Panc1 (cell line): ENCODE data around the gene CCDC69. TPM values are rescaled to one million over a fixed set of nuclear protein-coding genes. Genes with fewer than 3 reads are reported as not detected.

ENCODE experiments used
- ATAC-seq: fragments of 200-7000 bp; cut with Tn5 transposase; 2 replicates; pipeline ENCODE4 v1.9.1; 2020; ENCODE audit warnings: mild to moderate bottlenecking, moderate library complexity
- BruUV-seq: library from RNA; stranded (reverse); fragments of 400-500 nt; replicated peaks from 2 replicates; lab custom pipeline; 2021; lab: Mats Ljungman, UMichigan
- CTCF ChIA-PET: fragments of 300-600 bp; sonication (Branson Sonifier 250); formaldehyde crosslinking; loops from one replicate; lab custom pipeline; 2022; ENCODE audit warnings: antibody characterized with exemption; lab: Charles Lee
- POLR2A ChIA-PET: fragments of 300-600 bp; sonication (Branson Sonifier 250); formaldehyde crosslinking; loops from one replicate; lab custom pipeline; 2022; ENCODE audit warnings: antibody characterized with exemption; lab: Charles Lee
- DNase-seq: peaks from one replicate; pipeline ENCODE4 v3.0.0-alpha.2; 2010; ENCODE audit warnings: low read depth, low spot score
- H3K27ac ChIP-seq: 2 replicates; pipeline ENCODE4 v1.5.1; 2011; ENCODE audit warnings: mild to moderate bottlenecking, low read length, inconsistent platforms
- H3K27me3 ChIP-seq: fragments of 200-500 bp; sonication (Bioruptor generic); 2 replicates; pipeline ENCODE4 v1.6.0; 2014; ENCODE audit warnings: low read length, inconsistent platforms; ENCODE audit not compliant: control insufficient read depth, insufficient read depth
- H3K36me3 ChIP-seq: fragments of 200-500 bp; sonication (Bioruptor generic); 2 replicates; pipeline ENCODE4 v1.5.1; 2014; ENCODE audit warnings: inconsistent platforms, mild to moderate bottlenecking, low read length, moderate library complexity; ENCODE audit not compliant: control insufficient read depth, insufficient read depth
- H3K4me1 ChIP-seq: 2 replicates; pipeline ENCODE4 v1.5.1; 2011; ENCODE audit warnings: inconsistent platforms, mild to moderate bottlenecking, low read length, moderate library complexity; ENCODE audit not compliant: control insufficient read depth, insufficient read depth
- H3K4me3 ChIP-seq, 2 experiments: 2 replicates each; pipeline ENCODE4 v1.5.1; 2011 to 2012; ENCODE audit warnings: low read depth in 2 of 2, low read length in 2 of 2, mild to moderate bottlenecking in 2 of 2, inconsistent platforms in 1 of 2, moderate library complexity in 1 of 2
- H3K9me3 ChIP-seq: fragments of 200-500 bp; sonication (Bioruptor generic); 2 replicates; pipeline ENCODE4 v1.5.1; 2014; ENCODE audit warnings: low read depth, mild to moderate bottlenecking, inconsistent platforms, low read length, moderate library complexity; ENCODE audit not compliant: control insufficient read depth, insufficient read depth
- POLR2AphosphoS5 ChIP-seq: IDR thresholded peaks from 2 replicates; pipeline ENCODE4 v1.6.1; 2012; ENCODE audit warnings: mild to moderate bottlenecking, low read depth, low read length, moderate library complexity
- SIN3A ChIP-seq: IDR thresholded peaks from 2 replicates; pipeline ENCODE4 v1.6.1; 2012; ENCODE audit warnings: low read depth, mild to moderate bottlenecking, low read length, moderate library complexity, borderline replicate concordance; ENCODE audit not compliant: insufficient read depth
- TCF7L2 ChIP-seq: IDR thresholded peaks from 2 replicates; pipeline ENCODE4 v1.6.1; 2011; ENCODE audit warnings: mild to moderate bottlenecking, low read depth, low read length, inconsistent platforms
- in situ Hi-C: cut with HindIII; loops from 2 replicates; pipeline ENCODE4 v1.10.0; 2016; ENCODE audit warnings: low sequenced_read_pairs, low pct_unique_long_range_greater_than_20kb
- intact Hi-C: fragments of 100-400 bp; cut with micrococcal nuclease; formaldehyde crosslinking; loops from one replicate; pipeline ENCODE4 v1.10.0; 2022; ENCODE audit not compliant: unreplicated experiment
- total RNA-seq: library from RNA; stranded (reverse); gene quantifications from one replicate; pipeline ENCODE4 v1.2.1, GENCODE V29; 2021; ENCODE audit not compliant: unreplicated experiment
- TF ChIP-seq, protein P1 (sequence below): fragments of 450-650 bp; IDR thresholded peaks from 2 replicates; pipeline ENCODE4 v1.5.1; 2017; ENCODE audit warnings: mild to moderate bottlenecking
- TF ChIP-seq, protein P2 (sequence below), 2 experiments: IDR thresholded peaks; 2 replicates each; pipeline ENCODE4 v1.6.1; 2011 to 2012; ENCODE audit warnings: low read depth in 2 of 2, control low read depth in 1 of 2, low read length in 1 of 2, mild to moderate bottlenecking in 1 of 2, moderate library complexity in 1 of 2; ENCODE audit not compliant: insufficient read depth in 1 of 2

The CCDC69 gene
- total RNA-seq, 1 experiment from 2014 or later: 2.1 TPM

DNA sequence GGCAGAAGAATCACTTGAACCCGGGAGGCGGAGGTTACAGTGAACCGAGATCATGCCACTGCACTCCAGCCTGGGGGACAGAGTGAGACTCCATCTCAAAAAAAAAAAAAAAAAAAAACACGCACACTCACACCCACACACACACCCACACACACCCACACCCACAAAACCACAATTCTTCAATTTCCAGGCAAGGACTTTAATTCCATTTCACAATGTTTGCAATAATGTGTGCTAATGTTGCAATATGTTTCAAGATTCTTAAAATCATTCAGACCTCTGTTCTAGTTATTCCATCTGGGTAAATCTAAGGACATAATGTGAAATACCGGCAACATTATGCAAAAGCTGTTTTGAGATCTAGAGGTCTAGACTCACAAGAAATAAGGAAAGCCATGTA is 28.3 kb downstream of the CCDC69 start:
- Histone ChIP-seq H3K27me3 (no peaks in the 10 kb centered on the region), H3K4me1 (no peaks in the 10 kb centered on the region), H3K9me3 (no peaks in the 10 kb centered on the region), H3K27ac (no peak overlapping the region), H3K36me3 (no peaks in the 10 kb centered on the region), H3K4me3 (no peak overlapping the region)
- no TSS peak for BruUV-seq
- intact Hi-C loops: no loop called here
- ChIA-PET POLR2A (no interaction called here), CTCF (no interaction called here)
- no peak for ATAC-seq
- TF ChIP-seq, protein P1, sequence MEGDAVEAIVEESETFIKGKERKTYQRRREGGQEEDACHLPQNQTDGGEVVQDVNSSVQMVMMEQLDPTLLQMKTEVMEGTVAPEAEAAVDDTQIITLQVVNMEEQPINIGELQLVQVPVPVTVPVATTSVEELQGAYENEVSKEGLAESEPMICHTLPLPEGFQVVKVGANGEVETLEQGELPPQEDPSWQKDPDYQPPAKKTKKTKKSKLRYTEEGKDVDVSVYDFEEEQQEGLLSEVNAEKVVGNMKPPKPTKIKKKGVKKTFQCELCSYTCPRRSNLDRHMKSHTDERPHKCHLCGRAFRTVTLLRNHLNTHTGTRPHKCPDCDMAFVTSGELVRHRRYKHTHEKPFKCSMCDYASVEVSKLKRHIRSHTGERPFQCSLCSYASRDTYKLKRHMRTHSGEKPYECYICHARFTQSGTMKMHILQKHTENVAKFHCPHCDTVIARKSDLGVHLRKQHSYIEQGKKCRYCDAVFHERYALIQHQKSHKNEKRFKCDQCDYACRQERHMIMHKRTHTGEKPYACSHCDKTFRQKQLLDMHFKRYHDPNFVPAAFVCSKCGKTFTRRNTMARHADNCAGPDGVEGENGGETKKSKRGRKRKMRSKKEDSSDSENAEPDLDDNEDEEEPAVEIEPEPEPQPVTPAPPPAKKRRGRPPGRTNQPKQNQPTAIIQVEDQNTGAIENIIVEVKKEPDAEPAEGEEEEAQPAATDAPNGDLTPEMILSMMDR: no peak
- no peak for TF ChIP-seq SIN3A
- TF ChIP-seq, protein P2, sequence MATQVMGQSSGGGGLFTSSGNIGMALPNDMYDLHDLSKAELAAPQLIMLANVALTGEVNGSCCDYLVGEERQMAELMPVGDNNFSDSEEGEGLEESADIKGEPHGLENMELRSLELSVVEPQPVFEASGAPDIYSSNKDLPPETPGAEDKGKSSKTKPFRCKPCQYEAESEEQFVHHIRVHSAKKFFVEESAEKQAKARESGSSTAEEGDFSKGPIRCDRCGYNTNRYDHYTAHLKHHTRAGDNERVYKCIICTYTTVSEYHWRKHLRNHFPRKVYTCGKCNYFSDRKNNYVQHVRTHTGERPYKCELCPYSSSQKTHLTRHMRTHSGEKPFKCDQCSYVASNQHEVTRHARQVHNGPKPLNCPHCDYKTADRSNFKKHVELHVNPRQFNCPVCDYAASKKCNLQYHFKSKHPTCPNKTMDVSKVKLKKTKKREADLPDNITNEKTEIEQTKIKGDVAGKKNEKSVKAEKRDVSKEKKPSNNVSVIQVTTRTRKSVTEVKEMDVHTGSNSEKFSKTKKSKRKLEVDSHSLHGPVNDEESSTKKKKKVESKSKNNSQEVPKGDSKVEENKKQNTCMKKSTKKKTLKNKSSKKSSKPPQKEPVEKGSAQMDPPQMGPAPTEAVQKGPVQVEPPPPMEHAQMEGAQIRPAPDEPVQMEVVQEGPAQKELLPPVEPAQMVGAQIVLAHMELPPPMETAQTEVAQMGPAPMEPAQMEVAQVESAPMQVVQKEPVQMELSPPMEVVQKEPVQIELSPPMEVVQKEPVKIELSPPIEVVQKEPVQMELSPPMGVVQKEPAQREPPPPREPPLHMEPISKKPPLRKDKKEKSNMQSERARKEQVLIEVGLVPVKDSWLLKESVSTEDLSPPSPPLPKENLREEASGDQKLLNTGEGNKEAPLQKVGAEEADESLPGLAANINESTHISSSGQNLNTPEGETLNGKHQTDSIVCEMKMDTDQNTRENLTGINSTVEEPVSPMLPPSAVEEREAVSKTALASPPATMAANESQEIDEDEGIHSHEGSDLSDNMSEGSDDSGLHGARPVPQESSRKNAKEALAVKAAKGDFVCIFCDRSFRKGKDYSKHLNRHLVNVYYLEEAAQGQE (IDR thresholded peaks at IDR 0.05; ENCODE audit: insufficient read depth in 1 of 2, low read depth in 2 of 2, low read length in 1 of 2): no peak
- TF ChIP-seq POLR2AphosphoS5: no peak
- no peak for TF ChIP-seq TCF7L2
- in situ Hi-C loops: no loop called here
- no peak for DNase-seq

DNA sequence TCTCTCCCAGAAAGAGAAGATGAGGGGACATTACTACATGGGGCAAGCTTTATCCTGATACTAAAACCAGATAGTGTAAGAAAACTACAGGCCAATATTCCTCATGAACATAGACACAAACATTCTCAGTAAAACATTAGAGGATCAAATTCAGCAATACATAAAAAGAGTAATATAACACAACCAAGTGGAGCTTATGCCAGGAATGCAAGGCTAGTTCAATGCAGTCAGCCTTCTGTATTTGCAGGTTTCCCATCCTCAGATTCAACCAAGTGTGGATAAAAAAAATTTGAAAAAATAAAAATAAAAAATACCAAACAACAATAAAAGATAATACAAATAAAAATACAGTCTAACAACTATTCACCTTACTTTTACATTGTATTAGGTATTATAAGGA is 31.3 kb downstream of the CCDC69 start:
- Histone ChIP-seq H3K36me3 (no peaks in the 10 kb centered on the region; the same call in 1 of the 2 replicates), H3K27me3 (no peaks in the 10 kb centered on the region), H3K27ac (no peak overlapping the region), H3K4me3 (no peak overlapping the region), H3K9me3 (peaks cover 10% of the 10 kb centered on the region), H3K4me1 (no peaks in the 10 kb centered on the region)
- intact Hi-C loops (no loop called here), in situ Hi-C loops (no loop called here)
- no peak for ATAC-seq
- BruUV-seq: no TSS peak
- no peak for DNase-seq
- ChIA-PET POLR2A (no interaction called here), CTCF (interaction anchor here (0.6 kb wide), 1 partner anchor 84 kb away, joined by 3 read pairs; no protein-coding TSS in a partner anchor)
- TF ChIP-seq, protein P1: no peak
- TF ChIP-seq TCF7L2: no peak
- TF ChIP-seq POLR2AphosphoS5: no peak
- TF ChIP-seq, protein P2 (IDR thresholded peaks at IDR 0.05; ENCODE audit: insufficient read depth in 1 of 2, low read depth in 2 of 2, low read length in 1 of 2): no peak
- TF ChIP-seq SIN3A: no peak
